ENCODE data around the gene MUC13.

The MUC13 gene

DNA sequence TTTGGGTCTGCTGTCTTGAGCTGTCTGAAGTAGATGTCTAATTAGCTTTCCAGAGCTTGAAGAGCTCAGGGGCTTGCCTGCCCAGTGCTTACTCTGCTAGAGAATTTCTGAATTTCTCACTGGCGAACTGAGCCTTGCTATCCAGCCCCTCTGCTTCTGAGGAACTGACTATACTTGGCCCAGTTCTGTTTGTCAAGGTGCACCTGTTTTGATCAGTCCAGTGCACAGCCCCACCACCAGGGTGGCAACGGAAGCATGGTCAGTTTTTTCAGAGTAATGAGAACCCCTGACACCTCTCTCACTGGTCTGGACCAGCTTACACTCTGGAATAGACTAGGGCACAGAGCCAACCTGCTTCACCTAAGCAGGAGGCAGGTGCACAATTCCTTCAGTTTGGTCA lies 72.5 kb downstream of the MUC13 start:
- no peak for DNase-seq

DNA sequence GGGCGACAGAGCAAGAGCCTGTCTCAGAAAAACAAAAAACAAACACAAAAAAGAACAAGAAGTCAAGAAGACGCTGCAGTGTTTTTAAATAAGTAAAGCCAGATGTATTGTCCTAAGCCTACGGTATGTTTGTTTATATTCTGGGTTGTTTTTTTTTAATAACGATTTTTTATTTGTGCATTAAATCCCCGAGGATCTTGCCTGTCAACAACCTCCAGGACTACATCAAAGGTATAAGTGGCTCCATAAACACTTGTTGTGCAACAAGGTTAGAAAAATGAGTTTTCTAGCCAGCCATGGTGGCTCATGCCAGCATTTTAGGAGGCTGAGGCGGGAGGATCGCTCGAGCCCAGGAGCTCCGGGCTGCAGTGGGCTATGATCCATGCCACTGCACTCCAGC lies 73.5 kb downstream of the MUC13 start:
- DNase-seq: no peak

DNA sequence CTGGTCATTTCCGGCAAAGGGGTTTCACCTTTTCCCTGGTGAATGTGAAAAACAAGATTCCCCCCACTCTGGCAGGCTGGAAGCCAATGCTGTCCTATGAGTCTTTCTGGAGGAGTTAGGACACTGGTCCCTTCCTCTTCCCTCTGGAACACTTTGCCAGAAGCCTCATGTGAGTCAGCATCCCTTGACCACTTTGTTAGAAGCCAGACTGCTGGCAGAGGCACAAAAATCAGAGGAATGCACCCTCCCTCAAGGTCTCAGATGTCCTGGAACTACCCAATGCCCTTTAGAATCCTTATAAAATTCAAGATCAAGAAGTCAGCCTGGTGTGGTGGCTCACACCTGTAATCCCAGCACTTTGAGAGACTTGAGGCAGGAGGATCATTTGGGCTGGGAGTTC lies 74.0 kb downstream of the MUC13 start:
- DNase-seq: no peak

DNA sequence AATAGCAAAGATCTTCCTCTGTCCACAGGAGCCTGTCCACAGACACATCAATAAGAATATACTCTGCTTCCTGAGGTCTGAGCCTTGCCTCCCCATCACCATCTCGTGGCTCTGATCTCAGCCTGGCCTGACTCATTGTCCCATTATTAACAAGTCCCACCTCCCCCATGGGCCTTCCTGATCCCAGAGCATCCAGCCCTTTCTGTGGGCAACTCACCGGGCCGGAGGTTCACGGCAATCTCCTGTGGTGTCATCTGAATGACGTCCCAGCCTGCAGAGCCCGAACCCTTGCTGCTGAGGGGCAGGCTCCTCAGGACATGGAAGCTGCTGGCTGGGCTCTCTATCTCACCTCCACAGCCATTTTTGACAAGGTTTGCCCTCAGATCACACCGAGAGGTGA lies 75.5 kb downstream of the MUC13 start:
- no peak for DNase-seq

DNA sequence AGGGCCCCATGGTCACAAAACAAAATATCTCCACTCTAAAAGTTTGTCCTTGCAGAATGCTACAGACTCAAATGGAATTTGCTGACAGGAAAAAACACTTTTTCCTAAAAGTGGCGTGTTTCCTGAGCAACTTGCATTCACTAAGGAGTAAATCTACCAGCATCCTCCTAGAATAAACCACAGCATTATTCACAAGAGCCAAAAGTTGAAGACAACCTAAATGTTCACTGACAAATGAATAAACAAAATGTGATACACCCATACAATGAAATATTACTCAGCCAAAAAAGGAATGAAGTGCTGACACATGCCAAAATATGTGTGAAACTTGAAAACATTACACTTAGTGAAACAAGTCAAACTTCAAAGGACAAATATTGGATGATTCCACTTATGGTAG lies 76.3 kb downstream of the MUC13 start:
- DNase-seq: no peak

DNA sequence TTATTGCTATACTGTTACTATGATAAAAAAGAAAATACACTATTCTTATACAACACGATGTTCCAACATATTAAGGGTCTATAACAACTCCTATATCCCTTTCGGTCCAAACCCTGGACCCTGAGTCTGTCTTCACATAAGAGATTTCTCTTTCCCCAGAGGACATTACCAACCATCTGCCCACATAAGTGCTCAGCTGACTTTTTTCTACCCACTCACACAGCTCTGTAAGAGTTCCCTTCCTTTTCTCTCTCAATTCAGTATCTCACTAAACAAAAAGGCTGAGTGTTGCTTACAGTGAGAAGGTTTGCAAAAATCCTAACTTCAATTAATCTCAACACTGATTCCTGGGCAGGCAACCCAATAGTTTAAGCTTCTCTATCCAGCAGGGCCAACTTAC lies 77.9 kb downstream of the MUC13 start:
- DNase-seq: no peak

Measured in CD4-positive, alpha-beta T cell treated with Interferon gamma for 1 hour (primary cell).